CD4-positive, alpha-beta T cell treated with Interferon gamma for 1 hour (primary cell): ENCODE data around the gene SDK1.
"Not testable (repeated sequence)": the region's sequence is repeated elsewhere in the genome, so short reads cannot be mapped to it uniquely, and the experiment has no call there.

ENCODE experiments used
- DNase-seq: peaks from one replicate; pipeline ENCODE4 v3.0.0-alpha.2; 2020

Gene SDK1

GRCh38 chr7:4241791-4242190, 940.7 kb downstream of the SDK1 start:
- DNase-seq = no peak

GRCh38 chr7:4242706-4243105, 941.7 kb downstream of the SDK1 start:
- no peak for DNase-seq

GRCh38 chr7:4244041-4244440, 943.0 kb downstream of the SDK1 start:
- no peak for DNase-seq

GRCh38 chr7:4244635-4245034, 943.6 kb downstream of the SDK1 start:
- no peak for DNase-seq

GRCh38 chr7:4245135-4245865, 944.2 kb downstream of the SDK1 start:
- no peak for DNase-seq

- DNase-seq = no peak
Measured at GRCh38 chr7:4245866-4246470, 944.9 kb downstream of the SDK1 start.

GRCh38 chr7:4246536-4246935, 945.5 kb downstream of the SDK1 start:
- DNase-seq = no peak

- no peak for DNase-seq
Measured at GRCh38 chr7:4247106-4247876, 946.2 kb downstream of the SDK1 start.

GRCh38 chr7:4248295-4248694, 947.2 kb downstream of the SDK1 start:
- DNase-seq = no peak

GRCh38 chr7:4249241-4249640, 948.2 kb downstream of the SDK1 start:
- no peak for DNase-seq

GRCh38 chr7:4255336-4255735, 954.3 kb downstream of the SDK1 start:
- no peak for DNase-seq

- DNase-seq = no peak
Measured at GRCh38 chr7:4256286-4256685, 955.2 kb downstream of the SDK1 start.

- DNase-seq = no peak
Measured at GRCh38 chr7:4257146-4258111, 956.4 kb downstream of the SDK1 start.

- DNase-seq = not testable (repeated sequence)
Measured at GRCh38 chr7:4260116-4260515, 959.1 kb downstream of the SDK1 start.

- DNase-seq = no peak
Measured at GRCh38 chr7:4260867-4261600, 960.0 kb downstream of the SDK1 start.

- DNase-seq = no peak
Measured at GRCh38 chr7:4261601-4261960, 960.5 kb downstream of the SDK1 start.

GRCh38 chr7:4264206-4264605, 963.2 kb downstream of the SDK1 start:
- DNase-seq = not testable (repeated sequence)

- no peak for DNase-seq
Measured at GRCh38 chr7:4265066-4265465, 964.0 kb downstream of the SDK1 start.

GRCh38 chr7:4265676-4266075, 964.6 kb downstream of the SDK1 start:
- DNase-seq = no peak

GRCh38 chr7:4266270-4267040, 965.4 kb downstream of the SDK1 start:
- DNase-seq = no peak

GRCh38 chr7:4267341-4268039, 966.4 kb downstream of the SDK1 start:
- no peak for DNase-seq
